Effector CD4-positive, alpha-beta T cell (primary cell): ENCODE results near the gene ERBB4.
"Not testable (repeated sequence)": the region's sequence is repeated elsewhere in the genome, so short reads cannot be mapped to it uniquely, and the experiment has no call there.

Experiments
- DNase-seq: peaks from one replicate; pipeline ENCODE4 v3.0.0-alpha.2; 2020

ERBB4 gene

GRCh38 chr2:212042562-212042961 is 496.0 kb downstream of the ERBB4 start:
- no peak for DNase-seq

DNA sequence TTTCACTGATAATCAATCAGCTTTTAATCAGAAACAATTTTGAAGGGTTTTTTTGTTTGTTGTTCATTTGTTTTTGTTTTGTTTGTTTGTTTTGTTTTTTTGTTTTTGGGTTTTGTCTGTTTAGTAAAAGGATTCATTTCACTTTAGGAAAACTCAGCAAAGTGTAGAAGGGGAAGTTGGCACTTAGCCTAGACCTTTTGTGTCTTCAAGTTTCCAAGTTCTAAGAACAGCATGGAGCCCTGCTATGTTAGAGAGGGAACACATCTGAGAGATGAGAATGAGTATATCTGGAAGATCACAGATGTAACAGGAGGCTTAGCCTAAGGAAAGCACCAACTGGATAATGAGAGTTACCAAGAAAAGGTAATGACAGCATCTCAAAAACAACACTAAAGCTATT is 501.5 kb downstream of the ERBB4 start:
- DNase-seq = no peak

DNA sequence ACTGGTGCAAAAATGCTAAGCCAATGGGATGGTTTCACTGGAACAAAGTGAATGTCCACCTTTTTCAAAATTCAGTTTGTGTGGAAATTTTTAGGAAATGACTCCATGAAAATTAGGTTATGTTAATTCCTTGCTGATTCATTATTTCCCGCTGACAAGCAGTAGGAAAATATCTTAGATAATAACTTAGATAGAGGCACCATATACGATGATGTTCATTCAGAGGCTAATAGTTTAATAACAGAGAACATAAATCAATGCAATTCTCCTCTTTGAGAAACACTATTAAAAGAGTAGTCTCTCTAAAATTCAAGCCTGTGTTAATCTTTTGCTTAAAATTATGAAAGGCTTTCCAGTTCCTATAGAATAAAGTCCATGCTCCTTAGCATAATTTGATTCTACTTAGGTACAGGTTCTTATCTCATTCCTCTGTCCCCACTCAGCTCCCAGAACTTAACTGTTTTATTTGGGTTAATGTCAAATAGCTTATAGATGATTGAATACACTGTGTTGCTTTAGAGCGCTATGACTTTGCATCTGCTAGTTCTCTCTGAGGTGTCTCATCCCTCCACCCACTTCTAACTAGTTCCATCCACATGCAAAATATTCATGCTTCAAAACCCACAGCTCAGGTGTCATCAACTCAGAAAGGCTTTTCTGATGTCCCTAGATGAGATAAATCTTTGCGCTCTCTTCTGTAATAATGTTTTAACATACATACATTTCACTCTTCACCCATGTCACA is 503.6 kb downstream of the ERBB4 start:
- no peak for DNase-seq

DNA sequence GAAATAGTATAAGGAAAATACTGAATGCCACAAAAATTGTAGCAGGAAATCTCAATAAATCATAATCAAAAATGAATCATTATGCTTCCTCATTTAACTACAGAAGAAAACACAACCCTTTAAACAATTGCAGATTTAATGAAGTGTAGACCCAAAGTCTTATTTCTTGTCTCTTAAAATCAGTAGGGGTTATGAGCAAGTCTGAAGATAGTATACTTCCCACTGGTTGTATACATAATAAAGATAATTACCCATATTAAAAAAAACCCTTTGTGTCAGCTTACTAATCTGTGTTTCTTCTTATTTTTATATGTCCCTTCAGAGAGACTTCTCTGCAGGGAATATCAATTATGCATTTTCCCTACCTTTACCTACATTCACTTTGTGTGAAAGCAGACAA is 504.7 kb downstream of the ERBB4 start:
- DNase-seq = no peak

DNA sequence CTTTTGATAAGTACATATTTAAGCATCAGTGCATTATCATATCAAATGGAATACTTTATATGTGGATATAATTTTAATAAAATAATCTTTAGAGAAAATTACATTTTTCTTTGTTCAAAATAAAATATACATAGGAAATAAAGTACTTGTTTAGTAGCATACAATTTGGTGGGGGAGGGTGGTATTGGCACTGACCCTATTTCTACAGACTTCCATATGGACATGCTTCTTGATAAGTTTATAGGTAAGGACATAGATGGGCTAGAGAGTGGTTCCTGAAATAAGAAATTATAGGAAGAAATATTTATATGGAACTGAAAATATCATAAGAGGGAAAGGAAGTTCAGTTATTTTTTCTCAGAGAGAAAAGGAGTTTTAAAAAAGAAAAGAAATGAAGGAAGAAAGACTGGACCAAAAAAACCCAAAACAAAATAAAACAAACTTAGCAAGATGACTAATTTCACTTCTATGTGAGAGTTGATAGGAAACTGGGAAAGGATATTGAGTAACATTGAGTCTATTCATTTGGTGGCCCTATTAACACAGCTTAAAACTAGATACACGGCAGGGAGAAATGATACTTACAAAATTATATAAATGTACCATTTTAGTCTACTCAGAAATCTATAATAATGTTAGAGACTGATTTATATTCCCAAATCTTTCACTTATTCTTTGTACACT is 505.9 kb downstream of the ERBB4 start:
- DNase-seq = no peak

- no peak for DNase-seq
Observed at GRCh38 chr2:212032032-212032431, 506.6 kb downstream of the ERBB4 start.

DNA sequence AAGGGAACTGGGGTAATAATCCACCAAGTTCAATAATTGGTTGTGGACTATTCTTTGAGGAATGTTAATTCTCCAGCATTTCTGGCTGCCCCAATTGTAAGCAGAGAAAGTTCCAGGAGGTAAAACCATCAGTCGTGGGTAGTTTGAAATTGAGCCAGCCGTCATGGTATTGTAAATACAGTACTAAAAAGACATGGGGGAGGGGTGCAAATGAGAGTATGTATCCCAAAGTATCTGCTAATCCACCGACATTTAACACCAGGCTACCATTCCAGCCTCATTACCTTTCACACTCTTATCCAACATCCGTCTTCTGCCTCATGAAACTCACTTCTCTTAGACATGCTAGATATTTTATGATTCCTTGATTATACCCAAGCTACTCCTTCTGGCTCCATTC is 507.9 kb downstream of the ERBB4 start:
- no peak for DNase-seq

DNA sequence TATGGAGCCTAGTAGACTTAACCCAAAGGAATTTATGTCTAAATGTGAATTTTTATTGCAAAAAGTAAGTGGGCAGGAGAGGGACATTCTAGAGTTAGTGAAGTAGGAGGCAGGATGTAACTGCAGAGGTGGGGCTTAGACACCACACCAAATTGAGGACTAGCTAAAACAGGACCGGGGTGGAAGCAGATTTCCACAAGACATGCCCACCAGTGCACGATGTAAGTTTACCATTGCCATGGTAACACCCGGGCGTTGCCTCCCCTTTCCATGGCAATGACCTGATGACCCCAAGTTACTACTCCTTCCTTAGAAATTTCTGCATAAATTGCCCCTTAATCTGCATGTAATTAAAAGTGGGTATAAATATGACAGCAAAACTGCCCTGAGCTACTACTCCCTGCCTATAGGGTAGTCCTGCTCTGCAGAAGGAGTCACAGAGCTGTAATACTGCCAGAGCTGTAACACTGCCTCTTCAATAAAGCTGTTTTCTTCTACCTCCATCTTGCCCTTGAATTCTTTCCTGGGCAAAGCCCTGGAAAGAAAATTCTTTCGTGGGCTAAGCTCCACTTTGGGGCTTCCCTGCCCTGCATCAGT is 509.7 kb downstream of the ERBB4 start:
- no peak for DNase-seq

- no peak for DNase-seq
Observed at GRCh38 chr2:212027681-212028628, 510.6 kb downstream of the ERBB4 start.

GRCh38 chr2:212024040-212024439 is 514.6 kb downstream of the ERBB4 start:
- no peak for DNase-seq

- DNase-seq = no peak
Observed at GRCh38 chr2:212022966-212023365, 515.6 kb downstream of the ERBB4 start.

DNA sequence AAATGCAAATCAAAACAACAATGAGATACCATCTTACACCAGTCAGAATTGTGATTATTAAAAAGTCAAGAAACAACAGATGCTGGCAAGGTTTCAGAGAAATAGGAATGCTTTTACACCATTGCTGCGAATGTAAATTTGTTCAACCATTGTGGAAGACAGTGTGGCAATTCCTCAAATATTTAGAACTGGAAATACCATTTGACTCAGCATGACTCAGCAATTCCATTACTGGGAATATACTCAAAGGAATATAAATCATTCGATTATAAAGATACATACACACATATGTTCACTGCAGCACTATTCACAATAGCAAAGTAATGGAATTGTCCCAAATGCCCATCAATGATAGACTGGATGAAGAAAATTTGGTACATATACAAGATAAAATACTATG is 516.7 kb downstream of the ERBB4 start:
- no peak for DNase-seq

- DNase-seq = no peak
Observed at GRCh38 chr2:212015588-212015987, 523.0 kb downstream of the ERBB4 start.

GRCh38 chr2:212013626-212014025 is 525.0 kb downstream of the ERBB4 start:
- no peak for DNase-seq

GRCh38 chr2:212010305-212010704 is 528.3 kb downstream of the ERBB4 start:
- DNase-seq = not testable (repeated sequence)

DNA sequence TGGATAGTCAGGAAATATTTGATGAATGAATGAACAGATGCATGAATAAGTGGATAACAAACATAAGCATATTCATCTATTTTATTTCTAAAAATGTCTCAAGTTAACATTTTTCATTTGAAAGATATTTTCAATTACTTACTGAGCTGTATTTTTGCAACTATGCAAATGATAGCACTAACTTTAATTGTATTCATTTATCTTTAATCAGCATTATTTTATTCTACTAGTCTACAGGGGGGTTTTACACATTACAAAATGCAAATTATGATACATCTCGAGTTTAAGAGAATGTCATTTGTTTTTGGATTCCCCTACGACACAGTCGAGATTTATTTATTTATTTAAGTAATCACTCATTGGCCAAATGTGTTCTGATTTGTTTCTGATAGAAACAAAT is 530.6 kb downstream of the ERBB4 start:
- DNase-seq = no peak

DNA sequence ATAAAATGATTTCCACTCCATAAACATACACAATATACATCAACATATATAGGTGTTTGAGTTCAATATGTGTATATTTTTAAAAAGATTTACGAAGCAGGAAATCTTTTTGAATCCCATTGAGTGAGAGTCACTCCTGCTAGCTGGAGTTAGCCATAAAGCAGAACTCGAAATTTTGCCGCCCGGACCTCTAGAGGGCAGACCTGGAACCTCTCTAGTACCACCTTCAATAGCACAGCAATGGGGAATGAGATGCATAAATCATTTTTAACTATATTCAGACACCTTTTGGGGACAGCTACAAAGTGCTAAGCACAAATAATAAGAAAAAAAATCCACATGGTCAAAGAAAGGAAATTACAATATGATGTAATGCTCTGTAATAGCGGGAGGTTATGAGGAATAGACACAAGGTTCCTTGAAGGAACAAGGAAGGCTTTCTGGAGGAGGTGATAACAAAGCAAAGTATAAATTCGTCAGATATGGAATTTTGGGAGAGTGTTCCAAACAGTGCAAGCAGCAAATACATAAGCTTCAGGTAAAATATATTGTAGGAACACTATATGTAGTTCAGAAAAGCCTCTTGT is 533.4 kb downstream of the ERBB4 start:
- DNase-seq = no peak

DNA sequence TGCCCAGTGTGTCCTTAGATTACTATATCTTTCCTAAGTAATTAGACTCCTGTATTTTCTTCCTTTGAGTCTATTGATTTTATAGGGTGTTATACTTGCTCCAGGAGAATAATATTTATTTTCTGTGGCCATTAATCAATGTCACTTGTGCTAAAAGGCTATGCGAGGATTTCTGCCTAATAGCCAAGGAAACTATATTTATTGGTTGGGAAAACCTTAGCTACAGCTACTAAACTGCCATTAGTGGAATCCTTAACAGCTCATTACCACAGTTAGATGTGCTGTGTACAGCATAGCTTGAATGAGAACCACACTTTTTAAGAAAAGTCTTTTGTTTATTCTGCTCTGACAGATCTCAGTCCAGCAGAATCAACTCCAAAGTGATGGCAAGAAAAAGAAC is 537.3 kb downstream of the ERBB4 start:
- no peak for DNase-seq

GRCh38 chr2:211996857-211997256 is 541.7 kb downstream of the ERBB4 start:
- no peak for DNase-seq

DNA sequence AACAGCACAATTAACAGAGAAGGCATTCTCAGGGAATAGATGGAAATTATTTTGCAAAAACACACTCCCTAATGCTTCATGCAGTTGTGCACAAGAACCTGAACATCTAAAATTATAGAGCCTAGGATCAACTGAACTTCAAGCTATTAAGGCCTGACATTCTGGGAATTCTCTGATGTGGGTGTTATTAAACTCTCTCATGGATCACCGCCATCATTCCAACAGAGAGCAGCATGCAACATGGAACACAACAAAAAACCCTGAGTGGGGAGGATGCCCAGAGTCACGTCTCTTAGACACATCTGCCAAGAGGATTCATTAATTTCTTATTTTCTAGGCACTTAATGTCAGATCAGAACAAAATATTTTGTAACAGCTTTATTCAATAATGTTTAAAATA is 543.8 kb downstream of the ERBB4 start:
- DNase-seq = no peak

GRCh38 chr2:211990335-211990734 is 548.3 kb downstream of the ERBB4 start:
- no peak for DNase-seq

DNA sequence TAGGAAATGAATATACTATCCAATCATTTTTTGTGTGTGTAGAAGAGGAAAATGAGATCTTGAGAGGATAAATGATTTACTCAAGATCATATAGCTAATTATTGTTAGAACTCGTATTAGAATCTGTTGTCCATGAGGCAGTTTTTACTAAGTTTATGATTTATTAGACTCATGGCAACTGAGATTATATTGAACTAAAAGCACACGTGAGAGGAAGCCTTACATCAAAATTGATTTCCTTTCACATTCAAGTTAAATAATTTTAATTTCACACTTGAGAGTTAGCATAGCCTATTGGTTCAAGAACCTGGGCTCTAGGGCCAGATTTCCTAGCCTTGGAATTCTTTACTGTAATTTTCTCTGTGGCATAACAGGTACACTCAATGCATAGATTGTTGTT is 552.3 kb downstream of the ERBB4 start:
- no peak for DNase-seq

- DNase-seq = no peak
Observed at GRCh38 chr2:211985393-211985792, 553.2 kb downstream of the ERBB4 start.
